ENCODE results near the gene TMEM88. TPM values are rescaled to one million over a fixed set of nuclear protein-coding genes. Genes with fewer than 3 reads are reported as not detected.

TMEM88 gene
- total and polyA plus RNA-seq, 2 of the 13 experiments (the other 11 are each of a cell fraction or from before 2014, with no cell fraction given) = 0.31 to 0.66 TPM

DNA sequence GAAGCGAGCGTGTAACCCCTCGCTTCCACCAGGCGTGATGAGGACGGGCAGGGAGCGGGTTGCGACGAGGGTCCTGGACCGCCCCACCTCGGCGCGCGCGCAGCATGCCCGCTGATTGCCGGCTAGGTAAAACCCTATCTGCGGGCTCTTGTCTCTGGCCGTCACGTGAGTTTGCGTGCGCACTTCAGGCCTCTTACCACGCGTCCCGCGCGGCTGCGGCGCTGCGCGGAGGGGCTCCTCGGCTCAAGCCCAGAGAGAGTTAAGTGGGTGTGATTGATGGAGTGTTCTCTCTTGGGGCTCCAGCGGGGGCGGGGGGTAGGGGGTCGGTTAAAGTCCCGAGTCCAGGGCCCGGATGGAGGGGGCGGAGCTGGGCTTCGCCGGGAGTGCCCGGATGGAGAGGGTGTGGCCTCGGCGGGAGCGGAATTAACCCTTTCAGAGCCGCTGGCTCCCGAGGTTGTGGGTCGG is 12.9 kb upstream of the TMEM88 start (continued):
- TF ChIP-seq KLF16 (CRISPR knock-in tag; IDR thresholded peaks at IDR 0.05) (no peak), MIER2 (CRISPR knock-in tag; IDR thresholded peaks at IDR 0.05) (no peak), ZNF383 (CRISPR knock-in tag; IDR thresholded peaks at IDR 0.05; ENCODE audit: borderline replicate concordance) (no peak), ZNF720 (CRISPR knock-in tag; IDR thresholded peaks at IDR 0.05) (no peak), ZNF660 (CRISPR knock-in tag; IDR thresholded peaks at IDR 0.05; ENCODE audit: borderline replicate concordance, low read depth) (no peak), ZNF512 (CRISPR knock-in tag; IDR thresholded peaks at IDR 0.05) (no peak), TCF7L2 (IDR thresholded peaks at IDR 0.05; ENCODE audit: low read depth, low read length) (no peak), REL (CRISPR knock-in tag; conservative IDR thresholded peaks at IDR 0.05) (no peak; the same call in 1 of the 2 replicates), ZSCAN31 (CRISPR knock-in tag; IDR thresholded peaks at IDR 0.05; ENCODE audit: low read depth) (0 out of 2 replicates have a peak, but pooled peaks have one; percentile 50), REST (IDR thresholded peaks at IDR 0.05; ENCODE audit: borderline replicate concordance in 1 of 2, low read depth in 1 of 2, low read length in 2 of 2) (no peak), ZNF883 (CRISPR knock-in tag; IDR thresholded peaks at IDR 0.05; ENCODE audit: not compliant biosample characterization) (no peak), GATAD1 (CRISPR knock-in tag; IDR thresholded peaks at IDR 0.05) (peak; percentile 42; the same call in 1 of the 2 replicates), TBX2 (CRISPR knock-in tag; IDR thresholded peaks at IDR 0.05; ENCODE audit: borderline replicate concordance) (peak; percentile 56; the same call in 1 of the 2 replicates), HMGA1 (CRISPR knock-in tag; conservative IDR thresholded peaks at IDR 0.05) (no peak), ZNF891 (CRISPR knock-in tag; IDR thresholded peaks at IDR 0.05) (peak; percentile 57), PAF1 (CRISPR knock-in tag; IDR thresholded peaks at IDR 0.05) (no peak), E2F1 (CRISPR knock-in tag; IDR thresholded peaks at IDR 0.05) (no peak)
- TF ChIP-seq, protein P1, sequence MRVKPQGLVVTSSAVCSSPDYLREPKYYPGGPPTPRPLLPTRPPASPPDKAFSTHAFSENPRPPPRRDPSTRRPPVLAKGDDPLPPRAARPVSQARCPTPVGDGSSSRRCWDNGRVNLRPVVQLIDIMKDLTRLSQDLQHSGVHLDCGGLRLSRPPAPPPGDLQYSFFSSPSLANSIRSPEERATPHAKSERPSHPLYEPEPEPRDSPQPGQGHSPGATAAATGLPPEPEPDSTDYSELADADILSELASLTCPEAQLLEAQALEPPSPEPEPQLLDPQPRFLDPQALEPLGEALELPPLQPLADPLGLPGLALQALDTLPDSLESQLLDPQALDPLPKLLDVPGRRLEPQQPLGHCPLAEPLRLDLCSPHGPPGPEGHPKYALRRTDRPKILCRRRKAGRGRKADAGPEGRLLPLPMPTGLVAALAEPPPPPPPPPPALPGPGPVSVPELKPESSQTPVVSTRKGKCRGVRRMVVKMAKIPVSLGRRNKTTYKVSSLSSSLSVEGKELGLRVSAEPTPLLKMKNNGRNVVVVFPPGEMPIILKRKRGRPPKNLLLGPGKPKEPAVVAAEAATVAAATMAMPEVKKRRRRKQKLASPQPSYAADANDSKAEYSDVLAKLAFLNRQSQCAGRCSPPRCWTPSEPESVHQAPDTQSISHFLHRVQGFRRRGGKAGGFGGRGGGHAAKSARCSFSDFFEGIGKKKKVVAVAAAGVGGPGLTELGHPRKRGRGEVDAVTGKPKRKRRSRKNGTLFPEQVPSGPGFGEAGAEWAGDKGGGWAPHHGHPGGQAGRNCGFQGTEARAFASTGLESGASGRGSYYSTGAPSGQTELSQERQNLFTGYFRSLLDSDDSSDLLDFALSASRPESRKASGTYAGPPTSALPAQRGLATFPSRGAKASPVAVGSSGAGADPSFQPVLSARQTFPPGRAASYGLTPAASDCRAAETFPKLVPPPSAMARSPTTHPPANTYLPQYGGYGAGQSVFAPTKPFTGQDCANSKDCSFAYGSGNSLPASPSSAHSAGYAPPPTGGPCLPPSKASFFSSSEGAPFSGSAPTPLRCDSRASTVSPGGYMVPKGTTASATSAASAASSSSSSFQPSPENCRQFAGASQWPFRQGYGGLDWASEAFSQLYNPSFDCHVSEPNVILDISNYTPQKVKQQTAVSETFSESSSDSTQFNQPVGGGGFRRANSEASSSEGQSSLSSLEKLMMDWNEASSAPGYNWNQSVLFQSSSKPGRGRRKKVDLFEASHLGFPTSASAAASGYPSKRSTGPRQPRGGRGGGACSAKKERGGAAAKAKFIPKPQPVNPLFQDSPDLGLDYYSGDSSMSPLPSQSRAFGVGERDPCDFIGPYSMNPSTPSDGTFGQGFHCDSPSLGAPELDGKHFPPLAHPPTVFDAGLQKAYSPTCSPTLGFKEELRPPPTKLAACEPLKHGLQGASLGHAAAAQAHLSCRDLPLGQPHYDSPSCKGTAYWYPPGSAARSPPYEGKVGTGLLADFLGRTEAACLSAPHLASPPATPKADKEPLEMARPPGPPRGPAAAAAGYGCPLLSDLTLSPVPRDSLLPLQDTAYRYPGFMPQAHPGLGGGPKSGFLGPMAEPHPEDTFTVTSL (CRISPR knock-in tag; IDR thresholded peaks at IDR 0.05; ENCODE audit: borderline replicate concordance) = no peak

Data from HepG2 (cell line).